ENCODE data around the gene NCKAP5.

Gene NCKAP5

GRCh38 chr2:133557614-133558013, 10.6 kb downstream of the NCKAP5 start:
- in situ Hi-C loops (cut with MboI; ENCODE audit: low sequenced_read_pairs, unreplicated experiment): no loop called here
- TF ChIP-seq CTCF (IDR thresholded peaks at IDR 0.05; ENCODE audit: borderline replicate concordance, control extremely low read depth, extremely low read depth, insufficient read depth, missing control alignments): no peak
- DNase-seq (ENCODE audit: low spot score): no peak

GRCh38 chr2:133553838-133554408, 14.3 kb downstream of the NCKAP5 start:
- in situ Hi-C loops (cut with MboI; ENCODE audit: low sequenced_read_pairs, unreplicated experiment): no loop called here
- no peak for DNase-seq (ENCODE audit: low spot score)
- TF ChIP-seq CTCF (IDR thresholded peaks at IDR 0.05; ENCODE audit: borderline replicate concordance, control extremely low read depth, extremely low read depth, insufficient read depth, missing control alignments): no peak

GRCh38 chr2:133553251-133553650, 15.0 kb downstream of the NCKAP5 start:
- no peak for TF ChIP-seq CTCF (IDR thresholded peaks at IDR 0.05; ENCODE audit: borderline replicate concordance, control extremely low read depth, extremely low read depth, insufficient read depth, missing control alignments)
- no peak for DNase-seq (ENCODE audit: low spot score)
- in situ Hi-C loops (cut with MboI; ENCODE audit: low sequenced_read_pairs, unreplicated experiment): no loop called here

GRCh38 chr2:133552821-133553220, 15.4 kb downstream of the NCKAP5 start:
- in situ Hi-C loops (cut with MboI; ENCODE audit: low sequenced_read_pairs, unreplicated experiment): no loop called here
- DNase-seq (ENCODE audit: low spot score): no peak
- no peak for TF ChIP-seq CTCF (IDR thresholded peaks at IDR 0.05; ENCODE audit: borderline replicate concordance, control extremely low read depth, extremely low read depth, insufficient read depth, missing control alignments)

GRCh38 chr2:133541797-133542196, 26.5 kb downstream of the NCKAP5 start:
- in situ Hi-C loops (cut with MboI; ENCODE audit: low sequenced_read_pairs, unreplicated experiment): no loop called here
- TF ChIP-seq CTCF (IDR thresholded peaks at IDR 0.05; ENCODE audit: borderline replicate concordance, control extremely low read depth, extremely low read depth, insufficient read depth, missing control alignments): no peak
- DNase-seq (ENCODE audit: low spot score): no peak

- TF ChIP-seq CTCF (IDR thresholded peaks at IDR 0.05; ENCODE audit: borderline replicate concordance, control extremely low read depth, extremely low read depth, insufficient read depth, missing control alignments): no peak
- no peak for DNase-seq (ENCODE audit: low spot score)
- in situ Hi-C loops (cut with MboI; ENCODE audit: low sequenced_read_pairs, unreplicated experiment): no loop called here
Observed at GRCh38 chr2:133541376-133541775, 26.9 kb downstream of the NCKAP5 start.
